NCI-H524 treated with DMSO at 0.1 percent for 48 hours (cell line): ENCODE measurements around the gene ZIM2.
"Not testable (repeated sequence)": the region's sequence is repeated elsewhere in the genome, so short reads cannot be mapped to it uniquely, and the experiment has no call there.

Experiments
- DNase-seq: peaks from one replicate; lab custom pipeline; 2025; lab: John Stamatoyannopoulos, UW

Gene ZIM2

GRCh38 chr19:56840451-56841192 lies at the start of gene ZIM2, which contains the start of gene PEG3:
Gene ZIM2, minus strand, starts transcription at chr19:56840726. Its CDS starts 16,449 bp downstream, at chr19:56824277.
Gene PEG3, minus strand, starts transcription at chr19:56840726. Its CDS starts 16,071 bp downstream, at chr19:56824655.
- DNase-seq, result no peak

DNA sequence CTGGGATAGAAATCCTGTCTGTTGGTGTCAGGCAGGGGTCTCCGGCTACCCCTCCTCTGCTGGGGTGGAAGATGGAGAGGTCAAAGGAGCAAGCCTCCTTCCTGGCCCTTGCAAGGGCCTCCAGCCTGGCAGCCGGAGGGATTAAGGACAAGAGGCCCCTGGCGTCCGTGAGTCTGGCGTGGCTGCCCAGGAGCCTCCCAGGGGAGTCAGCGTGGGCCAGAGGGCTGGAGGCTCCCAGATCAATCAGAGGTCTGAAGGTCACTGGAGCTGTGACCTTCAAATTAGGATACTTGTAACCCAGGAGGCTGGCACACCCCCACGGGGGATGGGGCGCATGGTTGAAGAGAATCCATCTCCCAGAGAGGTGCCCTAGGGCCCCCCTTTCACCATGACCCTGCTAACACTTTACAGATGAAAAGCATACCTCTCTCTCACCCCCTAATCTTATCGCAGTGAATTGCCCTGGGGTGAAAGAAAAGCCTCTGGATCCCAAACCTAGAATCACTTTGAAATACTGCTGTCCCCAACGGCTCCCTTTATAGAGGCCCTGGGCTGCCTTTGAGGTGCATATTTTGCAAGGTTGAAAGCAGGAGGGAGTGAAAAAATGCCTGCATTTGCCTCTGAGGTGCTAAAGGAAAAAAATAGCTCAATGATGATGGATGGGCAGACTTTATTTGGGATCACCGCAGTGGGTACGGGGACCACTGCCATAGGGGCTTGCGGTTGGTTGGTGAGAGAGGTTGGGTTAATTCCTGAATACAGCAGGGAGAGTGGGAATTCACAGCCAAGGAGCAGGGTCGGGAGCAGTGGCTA lies 44.9 kb upstream of the ZIM2 start:
- no peak for DNase-seq

- DNase-seq, result no peak
These were observed 43.9 kb upstream of the ZIM2 start for GRCh38 chr19:56884441-56884840.

- no peak for DNase-seq
These were observed 40.2 kb upstream of the ZIM2 start for GRCh38 chr19:56880592-56881190.

DNA sequence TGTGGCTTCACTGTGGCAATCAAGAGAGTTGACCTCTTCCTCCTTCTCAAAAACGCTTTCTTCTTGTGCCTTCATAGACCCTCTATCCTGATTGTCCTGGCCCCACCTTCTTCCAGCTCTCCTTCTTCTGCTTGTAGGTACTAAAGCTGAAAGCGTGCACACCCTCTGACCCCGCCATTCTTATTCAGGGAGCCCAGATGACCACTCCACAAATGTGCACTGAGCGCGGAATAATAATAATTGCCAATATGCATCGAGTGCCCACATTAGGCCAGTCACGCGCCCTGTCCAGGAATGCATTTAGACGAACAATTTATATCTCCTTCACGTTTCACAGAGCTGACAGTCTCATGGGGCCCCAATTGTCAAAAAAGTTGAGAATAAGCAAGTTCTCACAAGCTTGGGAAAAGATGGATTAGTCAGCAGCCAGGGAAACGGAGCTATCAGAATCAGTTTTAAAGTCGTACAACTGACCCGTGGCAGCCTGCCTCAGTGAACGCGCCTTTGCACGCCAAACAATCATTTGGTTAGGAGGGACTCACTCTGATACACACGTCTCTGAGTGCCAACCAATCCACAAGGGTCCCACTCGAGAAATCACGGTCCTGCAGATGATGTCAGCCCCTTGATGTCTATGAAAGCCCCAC lies 36.7 kb upstream of the ZIM2 start:
- no peak for DNase-seq

- no peak for DNase-seq
These were observed 35.2 kb upstream of the ZIM2 start for GRCh38 chr19:56875717-56876116.

- no peak for DNase-seq
These were observed 34.0 kb upstream of the ZIM2 start for GRCh38 chr19:56874530-56874929.

GRCh38 chr19:56873493-56873892 lies 33.0 kb upstream of the ZIM2 start:
- DNase-seq, result no peak

DNA sequence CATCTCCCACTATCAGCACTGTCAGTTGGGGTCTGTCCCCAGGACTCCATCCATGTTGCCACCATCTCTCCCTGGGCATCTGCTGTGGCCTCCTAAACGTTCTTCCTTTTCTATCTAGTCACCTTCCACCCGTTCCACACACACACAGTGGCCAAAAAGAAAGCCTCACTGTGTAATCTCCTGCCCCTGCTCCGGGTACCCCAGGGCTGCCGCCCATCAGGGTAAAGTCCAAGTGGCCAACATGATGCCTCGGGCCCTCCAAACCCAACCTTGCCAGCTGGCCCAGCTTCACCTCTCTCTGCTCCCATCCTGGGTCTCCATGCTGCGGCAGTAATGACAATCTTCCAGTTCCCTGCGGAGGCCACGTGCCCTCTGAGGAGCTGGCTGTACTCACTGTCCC lies 29.4 kb upstream of the ZIM2 start:
- no peak for DNase-seq

DNA sequence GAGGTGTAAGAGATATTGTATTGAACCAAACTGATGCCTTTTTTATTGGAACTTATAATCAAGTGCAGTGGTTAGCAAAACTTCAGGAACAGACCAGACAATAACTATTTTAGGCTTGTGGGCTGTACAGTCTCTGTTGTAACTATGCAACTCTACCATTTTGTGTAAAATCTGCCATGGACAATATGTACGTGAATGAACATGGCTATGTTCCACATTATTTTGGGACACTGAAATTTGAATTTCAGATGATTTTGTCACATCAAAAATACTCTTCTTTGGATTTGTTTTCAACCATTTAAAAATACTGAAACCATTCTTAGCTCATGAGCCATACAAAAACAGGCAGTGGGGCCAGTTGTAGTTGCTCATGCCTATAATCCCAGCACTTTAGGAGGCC lies 27.9 kb upstream of the ZIM2 start:
- DNase-seq, result no peak

DNA sequence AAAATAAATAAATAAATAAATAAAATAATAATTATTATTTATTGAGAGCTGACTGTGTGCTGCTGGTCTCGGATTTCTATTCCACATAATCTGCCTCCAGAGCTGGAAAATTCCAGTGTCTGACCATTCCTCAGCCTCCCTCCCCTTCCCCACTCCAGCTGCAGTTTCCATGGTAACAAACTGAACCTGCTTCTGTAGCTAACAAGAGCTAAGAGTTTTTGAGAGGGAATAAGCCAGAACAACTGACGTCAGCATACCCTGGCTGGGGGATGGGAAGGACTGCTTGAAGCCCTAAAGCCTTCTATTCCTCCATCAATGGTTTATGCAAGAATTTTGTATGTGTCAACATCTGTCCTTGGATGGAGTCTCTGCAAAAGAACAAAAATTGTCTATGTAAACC lies 26.0 kb upstream of the ZIM2 start:
- DNase-seq, result no peak

DNA sequence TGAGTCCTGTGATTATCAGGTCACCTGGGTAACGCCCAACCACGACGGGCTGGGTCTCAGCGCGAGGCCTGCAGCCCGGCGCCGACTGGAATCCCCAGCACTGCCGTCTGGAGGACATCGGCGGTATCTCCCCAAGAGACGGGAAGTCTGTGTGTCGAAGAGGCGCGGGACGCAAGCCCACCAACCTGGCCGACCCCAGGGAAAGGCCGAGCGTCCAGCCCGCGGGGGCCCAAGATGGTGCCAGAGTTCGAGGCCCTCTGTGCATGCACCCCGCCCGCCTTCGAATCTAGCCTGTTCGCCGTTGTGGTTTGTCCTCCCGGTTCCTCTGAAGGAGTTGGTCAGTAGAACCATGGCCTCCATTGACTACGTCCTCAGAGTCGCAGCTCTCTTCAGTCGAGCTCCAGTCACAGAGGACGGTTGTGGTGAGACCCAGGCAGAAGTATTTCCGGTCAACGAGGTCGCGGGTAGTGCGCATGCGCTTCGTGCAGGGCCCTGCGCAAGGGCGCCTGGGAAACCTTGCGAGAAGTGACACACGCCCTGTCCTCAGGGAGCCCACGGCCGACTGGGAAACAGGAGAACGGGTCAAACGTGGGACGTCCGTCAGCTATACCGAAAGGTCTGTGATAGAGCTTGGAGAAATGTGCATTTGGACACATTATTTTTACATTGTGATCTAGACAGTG lies 24.1 kb upstream of the ZIM2 start:
- no peak for DNase-seq

DNA sequence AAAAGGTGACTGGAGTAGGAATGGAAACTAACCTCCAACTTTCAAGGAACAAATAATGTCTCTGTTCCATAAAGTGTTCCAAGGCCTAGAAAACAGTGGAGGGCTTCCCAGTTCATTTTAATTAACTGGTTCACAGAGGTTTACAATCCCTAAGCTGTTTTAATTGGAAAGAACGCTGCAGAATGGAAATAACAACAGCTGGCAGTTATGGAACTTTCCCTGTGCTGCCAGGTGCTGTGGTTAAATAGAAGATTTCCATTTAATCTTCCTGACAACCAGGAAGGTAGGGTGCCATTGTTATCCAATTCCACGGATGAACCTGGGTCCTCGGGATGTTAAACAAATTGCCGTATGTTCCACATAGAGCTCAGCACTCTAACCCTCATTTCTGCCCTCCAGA lies 22.2 kb upstream of the ZIM2 start:
- no peak for DNase-seq

DNA sequence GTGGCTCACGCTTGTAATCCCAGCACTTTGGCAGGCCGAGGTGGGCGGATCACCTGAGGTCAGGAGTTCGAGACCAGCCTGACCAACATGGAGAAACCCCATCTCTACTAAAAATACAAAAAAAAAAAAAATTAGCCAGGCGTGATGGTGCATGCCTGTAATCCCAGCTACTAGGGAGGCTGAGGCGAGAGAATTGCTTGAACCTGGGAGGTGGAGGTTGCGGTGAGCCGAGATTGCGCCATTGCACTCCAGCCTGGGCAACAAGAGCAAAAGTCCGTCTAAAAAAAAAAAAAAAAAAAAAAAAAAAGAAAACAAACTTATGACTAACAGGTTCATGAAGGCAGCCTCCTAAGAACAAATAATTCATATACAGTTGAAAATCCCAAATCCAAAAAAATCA lies 19.9 kb upstream of the ZIM2 start:
- DNase-seq, result not testable (repeated sequence)

GRCh38 chr19:56858026-56858425 lies 17.5 kb upstream of the ZIM2 start:
- no peak for DNase-seq

DNA sequence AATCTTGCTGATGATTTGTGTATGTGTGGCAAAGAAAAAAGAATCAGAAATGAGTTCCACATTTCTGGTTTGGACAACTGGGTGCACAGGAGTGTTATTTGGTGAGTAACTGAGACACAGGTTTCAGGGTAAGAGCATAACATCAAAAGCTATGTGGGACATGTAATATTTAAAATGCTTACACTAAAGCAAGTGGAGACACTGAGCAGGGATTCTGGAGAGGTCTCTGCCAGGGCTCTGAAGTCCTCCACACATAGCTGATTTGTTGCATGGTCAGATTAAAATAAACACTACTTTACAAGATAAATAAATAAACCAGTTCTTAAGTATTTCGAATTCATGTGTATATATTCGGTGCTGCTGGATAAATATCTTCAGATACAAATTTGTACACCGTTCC lies 16.3 kb upstream of the ZIM2 start:
- DNase-seq, result no peak

GRCh38 chr19:56852361-56852760 lies 11.8 kb upstream of the ZIM2 start:
- DNase-seq, result not testable (repeated sequence)

GRCh38 chr19:56848166-56848565 lies 7.6 kb upstream of the ZIM2 start:
- no peak for DNase-seq

DNA sequence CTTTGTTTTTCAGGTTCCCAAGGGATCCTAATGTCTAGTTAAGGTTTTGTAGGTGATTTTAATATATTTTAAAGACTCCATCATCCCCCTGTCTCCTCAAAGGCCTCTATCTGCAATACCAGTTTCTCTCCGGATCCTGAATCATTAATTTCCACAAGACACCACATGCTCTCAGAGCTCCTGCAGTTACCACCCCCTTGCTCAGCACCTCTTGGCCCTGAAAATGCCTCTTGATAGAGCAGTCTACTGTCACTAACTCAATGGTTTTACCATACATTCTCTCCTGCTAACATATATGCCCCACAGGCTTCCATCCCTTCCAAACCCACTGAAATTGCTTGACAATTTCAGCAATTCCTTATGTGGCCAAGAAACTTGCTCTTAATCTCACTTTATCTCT lies 1.9 kb upstream of the ZIM2 start:
- no peak for DNase-seq

GRCh38 chr19:56841193-56841543 lies 642 bp upstream of the ZIM2 start:
- no peak for DNase-seq

- no peak for DNase-seq
These were observed 675 bp downstream of the ZIM2 start for GRCh38 chr19:56839652-56840450.
